ENCODE results near the gene A1BG.
"Not testable (repeated sequence)": the region's sequence is repeated elsewhere in the genome, so short reads cannot be mapped to it uniquely, and the experiment has no call there.

The A1BG gene

GRCh38 chr19:58356766-58357480 is 3.6 kb upstream of the A1BG start:
- DNase-seq (ENCODE audit: low spot score): no peak

- DNase-seq (ENCODE audit: low spot score): peak; percentile 9
These were observed 2.8 kb upstream of the A1BG start for GRCh38 chr19:58355908-58356765.

GRCh38 chr19:58355215-58355796 is 2.0 kb upstream of the A1BG start:
- no peak for DNase-seq (ENCODE audit: low spot score)

- no peak for DNase-seq (ENCODE audit: low spot score)
These were observed 1.3 kb upstream of the A1BG start for GRCh38 chr19:58354478-58355030.

- no peak for DNase-seq (ENCODE audit: low spot score)
These were observed 605 bp upstream of the A1BG start for GRCh38 chr19:58353717-58354477.

- DNase-seq (ENCODE audit: low spot score): no peak
These were observed 1.1 kb downstream of the A1BG start for GRCh38 chr19:58351990-58352755.

- no peak for DNase-seq (ENCODE audit: low spot score)
These were observed 1.8 kb downstream of the A1BG start for GRCh38 chr19:58351558-58351878.

- DNase-seq (ENCODE audit: low spot score): no peak
These were observed 2.3 kb downstream of the A1BG start for GRCh38 chr19:58350871-58351557.

- DNase-seq (ENCODE audit: low spot score): no peak
These were observed 3.1 kb downstream of the A1BG start for GRCh38 chr19:58350001-58350861.

GRCh38 chr19:58349590-58349989 is 3.7 kb downstream of the A1BG start:
- DNase-seq (ENCODE audit: low spot score): no peak

- DNase-seq (ENCODE audit: low spot score): not testable (repeated sequence)
These were observed 5.2 kb downstream of the A1BG start for GRCh38 chr19:58348080-58348479.

GRCh38 chr19:58346961-58347929 is 6.0 kb downstream of the A1BG start:
- peak; percentile 65 for DNase-seq (ENCODE audit: low spot score)

GRCh38 chr19:58345558-58345957 is 7.7 kb downstream of the A1BG start:
- no peak for DNase-seq (ENCODE audit: low spot score)

GRCh38 chr19:58338825-58339558 is 14.3 kb downstream of the A1BG start:
- no peak for DNase-seq (ENCODE audit: low spot score)

GRCh38 chr19:58338336-58338735 is 15.0 kb downstream of the A1BG start:
- no peak for DNase-seq (ENCODE audit: low spot score)

GRCh38 chr19:58336820-58337219 is 16.5 kb downstream of the A1BG start:
- DNase-seq (ENCODE audit: low spot score): no peak

- no peak for DNase-seq (ENCODE audit: low spot score)
These were observed 17.1 kb downstream of the A1BG start for GRCh38 chr19:58336216-58336615.

GRCh38 chr19:58335630-58336029 is 17.7 kb downstream of the A1BG start:
- no peak for DNase-seq (ENCODE audit: low spot score)

Data from CD4-positive, alpha-beta T cell treated with Interleukin-15 for 4 hours (primary cell).